ENCODE results near the gene PI4KB.
A peak's percentile ranks its signal among the peaks of the same experiment; 100 is the strongest.
"Not testable (repeated sequence)": the region's sequence is repeated elsewhere in the genome, so short reads cannot be mapped to it uniquely, and the experiment has no call there.

Gene PI4KB

DNA sequence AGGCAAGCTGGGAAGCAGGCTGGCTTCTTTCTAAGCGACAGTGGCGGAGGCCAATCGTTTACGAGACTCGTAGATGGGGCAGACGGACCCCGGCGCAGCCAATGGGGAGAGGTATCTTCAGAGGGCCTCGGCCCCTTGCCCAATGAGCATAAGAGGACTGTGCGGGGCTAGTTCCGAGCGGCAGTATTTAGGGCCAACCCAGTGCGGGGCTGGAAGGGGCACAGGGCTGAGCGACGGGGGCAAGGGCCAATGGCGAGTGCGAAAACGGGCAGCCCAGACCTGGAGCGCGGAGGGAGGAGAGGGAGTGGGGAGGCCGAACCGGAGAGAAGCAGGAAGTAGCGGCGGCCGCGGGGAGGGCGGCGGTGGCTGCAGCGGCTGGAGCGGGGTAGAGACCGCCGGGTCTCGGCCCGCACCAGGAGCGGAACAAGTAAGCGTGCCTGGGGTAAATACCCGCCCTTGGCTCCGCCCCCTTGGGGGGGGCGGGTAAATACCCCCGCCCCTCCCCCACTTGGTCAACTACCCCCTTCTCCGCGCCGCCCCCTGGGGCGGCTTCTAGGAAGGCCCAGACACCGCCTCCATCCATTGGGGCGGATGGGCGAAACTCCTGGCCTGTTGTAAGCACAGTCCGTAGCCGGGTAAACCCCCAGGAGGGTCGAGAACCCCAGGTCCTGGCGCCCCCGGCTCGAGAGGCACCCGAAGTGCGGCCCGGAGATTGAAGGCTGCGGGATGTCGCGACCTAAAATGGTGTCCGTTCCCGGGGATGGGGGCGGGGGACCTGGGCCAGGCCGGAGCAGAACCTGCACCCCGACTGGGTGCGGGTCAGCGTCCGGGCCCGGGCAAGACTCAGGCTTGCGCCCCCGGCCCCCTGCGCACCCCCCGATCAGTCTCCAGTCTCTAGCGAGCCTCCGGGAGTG lies 45.0 kb downstream of the PI4KB start, which contains the start of gene ZNF687:
ZNF687 (plus strand) TSS at position 331 of the 914 bp plus-strand sequence. CDS start 3,993 bp downstream, outside the sequence.
- peak; percentile 92 to 96 (median 96) for DNase-seq (ENCODE audit: low read depth in 3 of 3, low spot score in 1 of 3)

DNA sequence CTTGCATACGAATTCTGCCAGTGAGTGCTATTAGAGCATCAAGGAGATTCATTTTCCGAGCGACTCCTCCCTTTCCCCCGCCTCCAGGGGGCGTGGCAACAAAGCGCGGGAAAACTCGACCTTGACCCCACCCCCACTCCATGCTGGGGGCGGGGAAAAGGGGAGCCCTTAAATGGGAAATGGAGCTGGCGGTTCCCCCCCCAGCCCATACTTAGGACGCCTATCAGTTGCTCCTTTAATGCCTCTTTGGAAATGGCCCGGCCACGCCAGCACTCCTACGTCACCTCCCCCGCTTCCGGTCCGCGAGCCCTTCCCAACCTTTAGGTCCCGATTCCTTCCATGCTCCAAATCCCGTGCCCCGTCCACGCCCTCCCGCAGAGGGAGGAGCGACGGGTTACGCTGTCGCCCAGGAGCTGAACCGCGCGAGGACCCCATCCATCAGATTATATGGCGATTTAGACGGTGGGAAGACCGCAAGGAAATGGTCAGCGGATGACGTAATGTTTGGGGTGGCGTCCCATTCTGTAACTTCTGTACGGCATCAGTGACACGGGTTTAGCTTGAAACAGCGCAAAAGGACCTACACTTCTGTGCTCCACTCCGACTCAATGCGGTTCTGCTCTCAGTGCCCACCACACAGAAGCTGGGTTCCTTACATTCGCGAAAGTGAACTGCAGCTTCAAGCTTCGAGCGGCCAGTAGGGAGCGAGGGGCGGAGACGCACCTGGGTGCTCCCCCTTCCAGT lies 45.8 kb downstream of the PI4KB start:
- peak; percentile 83 to 95 (median 95) for DNase-seq (ENCODE audit: low read depth in 3 of 3, low spot score in 1 of 3)

DNA sequence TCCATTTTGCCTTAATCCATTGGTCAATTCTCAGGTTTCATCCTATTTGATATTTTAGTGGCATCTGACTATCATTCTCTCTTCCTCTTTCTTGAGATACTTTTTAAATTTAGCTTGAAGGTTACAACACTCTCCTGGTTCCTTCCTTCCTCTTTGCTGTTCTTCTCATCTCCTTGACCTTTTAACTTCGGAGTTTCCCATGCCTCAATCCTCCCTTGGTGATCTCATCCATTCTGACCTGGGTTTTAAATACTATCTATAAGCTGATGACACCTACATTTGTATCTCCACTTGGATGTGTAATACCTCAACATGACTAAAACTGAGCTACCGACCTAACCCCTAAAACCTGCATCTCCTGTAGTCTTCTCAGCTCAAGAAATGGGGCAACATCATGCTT lies 50.0 kb downstream of the PI4KB start:
- DNase-seq (ENCODE audit: low read depth in 3 of 3, low spot score in 1 of 3) = no peak

DNA sequence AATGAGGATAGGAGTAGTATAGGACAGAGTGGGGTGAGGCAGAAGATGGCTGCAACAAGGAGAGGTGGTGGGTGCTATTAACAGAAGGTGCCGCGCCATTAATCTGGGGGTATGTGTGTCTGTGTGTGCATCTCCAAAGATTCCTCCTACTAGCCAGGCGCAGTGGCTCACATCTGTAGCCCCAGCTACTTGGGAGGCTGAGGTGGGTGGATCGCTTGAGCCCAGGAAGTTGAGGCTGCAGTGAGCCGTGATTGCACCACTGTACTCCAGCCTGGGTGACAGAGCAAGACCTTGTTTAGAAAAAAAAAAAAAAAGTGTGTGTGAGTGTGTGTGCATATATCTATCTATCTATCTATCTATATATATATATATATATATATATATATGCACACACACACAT lies 51.9 kb downstream of the PI4KB start:
- DNase-seq (ENCODE audit: low read depth in 3 of 3, low spot score in 1 of 3) = not testable (repeated sequence)

DNA sequence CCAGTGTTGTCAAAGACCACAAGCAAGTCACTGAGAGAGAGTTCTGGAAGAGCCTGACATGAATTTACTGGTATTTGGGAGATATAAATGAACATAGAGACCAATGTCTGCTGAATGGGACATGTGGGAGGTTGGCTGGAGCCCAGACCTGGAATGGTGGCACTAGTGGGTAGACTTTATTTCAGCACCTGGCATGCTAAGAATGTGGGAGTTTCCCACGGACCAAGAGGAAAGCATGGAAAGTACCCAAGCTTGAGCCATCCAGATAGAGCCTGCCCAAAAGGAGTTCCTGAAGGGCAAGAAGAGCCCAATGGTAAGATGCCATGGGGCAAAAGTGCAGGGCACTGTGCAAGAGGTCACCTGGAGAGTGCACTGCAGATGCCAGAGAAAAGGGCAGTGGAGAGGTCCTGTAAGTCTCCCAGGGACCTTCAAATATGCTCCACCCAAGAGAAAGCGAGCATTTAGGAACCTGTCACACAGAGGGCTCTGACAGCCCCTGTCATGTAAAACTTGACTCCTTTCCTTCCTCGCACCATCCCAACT lies 53.2 kb downstream of the PI4KB start:
- DNase-seq (ENCODE audit: low read depth in 3 of 3, low spot score in 1 of 3) = no peak

DNA sequence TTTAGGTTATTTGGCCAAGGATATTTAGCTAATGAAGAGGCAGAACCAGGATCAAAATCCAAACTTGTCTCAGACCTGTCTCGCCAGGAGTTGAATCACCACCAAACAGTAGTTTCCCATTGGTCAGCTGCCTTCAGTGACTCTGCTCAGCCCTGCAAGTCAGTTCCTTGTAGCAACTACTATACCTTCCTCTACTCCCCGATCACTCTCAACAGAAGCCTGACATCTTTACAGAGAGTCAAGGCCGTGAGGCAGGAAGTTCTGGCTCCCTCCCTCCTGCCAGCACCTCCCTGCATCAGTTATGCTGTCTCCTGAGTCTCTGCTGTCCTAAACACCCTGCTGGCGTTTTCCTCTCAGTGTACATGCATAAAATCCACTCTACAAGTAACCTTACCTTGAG lies 59.5 kb downstream of the PI4KB start:
- DNase-seq (ENCODE audit: low read depth in 3 of 3, low spot score in 1 of 3) = no peak

DNA sequence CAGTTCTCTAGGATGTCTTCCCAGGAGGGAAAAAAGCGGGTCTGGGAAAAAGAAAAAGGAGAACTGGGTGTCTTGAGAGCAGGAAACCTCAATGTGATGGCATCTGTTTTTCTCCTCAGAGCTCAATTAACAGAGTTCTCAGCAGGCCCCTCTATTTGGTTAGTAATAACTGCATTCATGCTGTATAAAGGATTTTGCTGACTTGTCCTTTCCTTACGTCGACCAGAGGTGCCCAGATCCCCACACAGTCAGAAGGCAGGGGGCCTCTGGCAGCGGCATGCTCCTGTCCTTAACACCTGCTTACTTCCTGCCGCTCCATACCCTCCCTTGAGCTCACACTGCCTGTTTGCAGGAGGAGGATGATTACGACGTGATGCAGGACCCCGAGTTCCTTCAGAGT lies 60.4 kb downstream of the PI4KB start:
- no peak for DNase-seq (ENCODE audit: low read depth in 3 of 3, low spot score in 1 of 3)

DNA sequence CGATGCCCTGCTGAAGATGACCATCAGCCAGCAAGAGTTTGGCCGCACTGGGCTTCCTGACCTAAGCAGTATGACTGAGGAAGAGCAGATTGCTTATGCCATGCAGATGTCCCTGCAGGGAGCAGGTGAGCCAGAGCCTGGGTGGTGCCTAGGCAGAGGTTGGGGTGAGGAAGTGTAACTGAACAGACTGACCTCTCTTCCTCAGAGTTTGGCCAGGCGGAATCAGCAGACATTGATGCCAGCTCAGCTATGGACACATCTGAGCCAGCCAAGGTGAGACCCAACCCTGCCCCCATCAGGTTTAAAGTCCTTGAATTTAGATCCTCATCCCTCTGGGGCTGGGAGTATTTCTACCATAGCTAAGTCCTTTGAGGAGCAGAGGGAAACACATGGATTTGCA lies 60.9 kb downstream of the PI4KB start:
- no peak for DNase-seq (ENCODE audit: low read depth in 3 of 3, low spot score in 1 of 3)

DNA sequence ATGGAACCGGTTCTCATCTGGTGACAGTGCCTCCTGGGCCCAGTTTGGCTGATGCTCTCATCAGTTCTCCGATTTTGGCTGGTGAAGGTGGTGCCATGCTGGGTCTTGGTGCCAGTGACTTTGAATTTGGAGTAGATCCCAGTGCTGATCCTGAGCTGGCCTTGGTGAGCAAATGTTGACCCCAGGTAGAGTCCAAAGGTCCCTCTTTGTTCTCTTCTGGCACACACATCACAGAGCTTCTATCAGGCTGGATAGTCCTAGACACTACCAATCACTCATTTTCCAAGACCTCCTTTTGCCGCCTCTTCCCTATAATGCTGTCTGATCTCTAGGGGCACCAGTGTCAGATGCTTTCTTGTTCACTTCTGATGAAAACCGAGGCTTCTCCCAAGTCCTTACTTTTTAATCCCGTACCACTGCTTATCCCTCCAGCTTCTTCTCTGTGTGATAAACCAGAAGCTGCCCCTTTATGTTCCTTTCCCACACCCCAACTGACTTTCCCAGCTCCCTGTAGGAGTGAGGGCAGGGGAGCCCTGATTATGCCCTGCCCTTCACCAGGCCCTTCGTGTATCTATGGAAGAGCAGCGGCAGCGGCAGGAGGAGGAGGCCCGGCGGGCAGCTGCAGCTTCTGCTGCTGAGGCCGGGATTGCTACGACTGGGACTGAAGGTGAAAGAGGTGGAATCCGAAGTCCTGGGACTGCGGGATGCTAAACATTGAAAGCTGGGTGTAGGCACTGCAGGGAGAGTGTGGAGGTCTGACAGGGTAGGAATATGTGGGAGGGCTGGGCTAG lies 61.6 kb downstream of the PI4KB start:
- DNase-seq (ENCODE audit: low read depth in 3 of 3, low spot score in 1 of 3) = no peak

DNA sequence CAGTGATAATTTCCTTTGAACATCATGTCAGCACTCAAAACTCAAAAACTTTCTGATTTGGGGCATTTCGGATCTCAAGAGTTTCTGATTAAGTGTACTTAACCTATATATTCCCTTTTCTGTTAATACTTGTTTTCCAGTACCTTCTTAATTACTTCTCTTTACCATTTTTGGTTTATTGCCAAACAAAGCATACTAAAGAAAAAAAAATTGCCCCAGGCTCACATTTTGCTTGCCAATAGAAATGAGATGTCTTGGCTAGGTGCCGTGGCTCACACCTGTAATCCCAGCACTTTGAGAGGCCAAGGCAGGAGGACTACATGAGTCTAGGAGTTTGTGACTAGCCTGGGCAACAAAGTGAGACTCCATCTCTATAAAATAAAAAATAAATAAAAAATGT lies 67.9 kb downstream of the PI4KB start:
- DNase-seq (ENCODE audit: low read depth in 3 of 3, low spot score in 1 of 3) = no peak

DNA sequence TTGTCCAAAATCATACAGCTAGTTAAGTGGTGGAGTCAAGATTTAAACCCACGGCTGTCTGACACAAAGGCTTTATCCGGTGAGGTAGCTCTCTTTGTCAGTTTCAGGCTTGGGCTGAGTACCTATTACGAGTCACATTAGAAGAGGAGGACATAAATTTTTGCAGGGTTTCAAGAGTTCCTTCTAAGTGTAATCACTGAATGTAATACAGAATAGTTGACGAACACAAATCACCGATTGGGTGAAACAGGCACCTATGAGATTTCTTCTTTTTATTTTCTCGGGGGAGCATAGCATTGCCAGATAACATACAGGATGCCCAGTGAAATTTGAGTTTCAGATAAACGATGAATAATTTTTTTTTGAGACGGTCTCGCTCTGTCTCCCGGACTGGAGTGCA lies 71.8 kb downstream of the PI4KB start:
- DNase-seq (ENCODE audit: low read depth in 3 of 3, low spot score in 1 of 3) = no peak

DNA sequence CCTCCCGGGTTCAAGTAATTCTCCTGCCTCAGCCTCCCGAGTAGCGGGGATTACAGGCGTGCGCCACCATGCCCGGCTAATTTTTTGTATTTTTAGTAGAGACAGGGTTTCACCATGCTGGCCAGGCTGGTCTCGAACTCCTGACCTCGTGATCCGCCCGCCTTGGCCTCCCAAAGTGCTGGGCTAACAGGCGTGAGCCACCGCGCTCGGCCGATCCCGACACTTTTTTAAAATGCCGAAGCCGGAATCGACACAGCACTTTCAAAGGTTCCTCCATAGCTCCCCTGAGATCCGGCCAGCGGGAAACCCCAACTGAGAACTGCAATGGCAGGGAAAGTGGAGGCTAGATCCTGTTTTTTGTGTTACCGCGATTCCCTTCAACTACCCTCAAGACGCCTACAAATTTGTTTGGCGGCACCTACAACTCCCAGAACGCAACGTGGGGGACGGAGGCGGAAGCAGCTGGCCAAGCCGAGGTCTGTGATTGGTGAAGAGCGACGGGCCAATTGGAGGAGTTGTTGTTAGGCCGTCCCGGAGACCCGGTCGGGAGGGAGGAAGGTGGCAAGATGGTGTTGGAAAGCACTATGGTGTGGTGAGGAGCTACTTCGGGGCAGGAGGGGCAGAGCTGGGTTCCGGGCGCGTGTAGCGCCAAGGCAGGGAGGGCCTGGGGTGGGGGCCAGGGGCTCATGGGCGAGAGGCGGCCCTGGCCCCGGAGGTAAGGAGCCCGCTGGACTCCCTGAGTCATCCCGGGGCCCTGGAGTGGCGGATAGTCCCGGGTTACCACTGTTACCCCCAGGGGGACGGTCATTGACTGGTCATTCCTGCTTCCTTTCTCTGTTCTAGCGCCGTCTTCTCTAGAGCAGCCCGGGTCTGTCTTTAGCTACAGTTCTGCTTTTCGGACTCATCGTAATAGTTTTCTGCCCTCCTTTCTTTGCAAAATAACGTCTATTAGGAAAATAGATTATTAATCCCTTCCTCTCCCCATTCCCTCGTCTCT lies 72.7 kb downstream of the PI4KB start, which contains the start of gene PSMD4:
PSMD4 (plus strand) TSS at position 518 of the 997 bp plus-strand sequence; CDS start at position 567, 49 bp downstream.
- DNase-seq (ENCODE audit: low read depth in 3 of 3, low spot score in 1 of 3) = peak; percentile 84 to 86 (median 84)

DNA sequence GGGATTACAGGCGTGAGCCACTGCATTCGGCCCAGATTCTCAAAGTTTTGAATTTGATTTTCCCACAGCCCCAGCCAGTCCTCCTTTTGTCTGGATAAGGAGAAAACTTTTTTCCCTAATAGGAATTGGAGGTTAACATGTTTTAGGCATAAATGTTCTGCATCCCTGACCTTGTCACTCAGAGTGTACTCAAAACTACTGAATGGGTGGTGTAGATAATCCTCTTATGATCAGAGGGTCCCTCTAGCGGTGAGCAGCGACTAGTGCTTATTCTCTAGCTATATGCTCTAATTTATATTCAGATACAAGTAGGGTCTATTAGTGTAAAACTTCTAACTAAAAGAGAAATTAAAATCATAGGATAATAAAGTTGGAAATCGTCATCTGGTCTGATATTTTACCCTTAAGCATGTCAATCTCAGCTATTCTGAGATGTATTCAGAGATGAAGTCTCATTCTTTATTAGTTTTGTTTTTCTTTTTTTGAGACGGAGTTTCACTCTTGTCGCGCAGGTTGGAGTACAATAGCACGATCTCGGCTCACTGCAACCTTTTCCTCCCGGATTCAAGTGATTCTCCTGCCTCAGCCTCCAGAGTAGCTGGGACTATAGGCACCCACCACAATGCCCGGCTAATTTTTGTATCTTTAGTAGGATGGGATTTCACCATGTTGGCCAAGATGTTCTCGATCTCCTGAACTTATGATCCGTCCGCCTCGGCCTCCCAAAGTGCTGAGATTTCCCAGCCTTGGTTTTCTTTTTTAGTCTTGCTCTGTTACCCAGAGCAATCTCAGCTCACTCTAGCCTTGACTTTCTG lies 75.4 kb downstream of the PI4KB start:
- DNase-seq (ENCODE audit: low read depth in 3 of 3, low spot score in 1 of 3) = peak; percentile 20 to 38 (median 21)

DNA sequence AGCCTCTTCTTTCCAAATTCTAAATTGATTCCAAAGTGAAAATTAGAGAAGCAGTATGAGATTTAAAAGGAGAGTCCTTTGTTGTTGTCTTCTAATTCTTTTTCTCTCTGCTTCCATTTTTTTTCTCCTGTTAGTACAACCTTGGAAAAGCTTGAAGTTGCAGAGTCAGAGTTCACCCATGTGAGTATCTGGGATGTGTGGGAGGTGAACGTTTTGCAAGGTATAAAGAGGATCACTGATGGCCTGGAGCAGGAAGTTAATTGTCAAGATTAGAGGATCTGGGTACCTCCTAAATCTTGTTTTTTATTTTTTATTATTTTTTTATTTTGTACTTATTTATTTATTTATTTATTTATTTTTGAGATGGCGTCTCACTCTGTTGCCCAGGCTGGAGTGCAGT lies 80.4 kb downstream of the PI4KB start:
- DNase-seq (ENCODE audit: low read depth in 3 of 3, low spot score in 1 of 3) = no peak

DNA sequence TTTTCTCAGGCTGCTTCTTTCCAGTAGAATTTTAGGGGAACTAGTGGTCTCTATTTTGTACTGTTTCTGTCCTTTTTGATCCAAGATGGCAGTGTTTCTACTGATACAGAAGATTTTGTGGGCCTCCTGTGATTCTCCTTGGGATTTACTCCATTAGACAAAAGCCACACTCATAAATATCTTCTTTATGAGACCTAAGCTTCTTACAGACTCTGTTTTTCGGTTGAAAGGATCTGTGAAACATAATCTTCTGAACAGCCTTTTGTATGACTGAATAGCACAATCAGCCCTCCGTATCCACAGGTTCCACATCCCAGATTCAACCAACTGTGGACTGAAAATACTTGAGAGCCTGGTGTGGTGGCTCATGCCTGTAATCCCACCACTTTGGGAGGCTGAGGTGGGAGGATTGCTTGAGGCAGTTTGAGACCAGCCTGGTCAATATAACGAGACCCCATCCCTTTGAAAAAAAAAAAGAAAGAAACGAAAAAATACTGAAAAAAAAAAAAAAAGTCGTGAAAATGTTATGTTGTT lies 83.5 kb downstream of the PI4KB start:
- no peak for DNase-seq (ENCODE audit: low read depth in 3 of 3, low spot score in 1 of 3)

DNA sequence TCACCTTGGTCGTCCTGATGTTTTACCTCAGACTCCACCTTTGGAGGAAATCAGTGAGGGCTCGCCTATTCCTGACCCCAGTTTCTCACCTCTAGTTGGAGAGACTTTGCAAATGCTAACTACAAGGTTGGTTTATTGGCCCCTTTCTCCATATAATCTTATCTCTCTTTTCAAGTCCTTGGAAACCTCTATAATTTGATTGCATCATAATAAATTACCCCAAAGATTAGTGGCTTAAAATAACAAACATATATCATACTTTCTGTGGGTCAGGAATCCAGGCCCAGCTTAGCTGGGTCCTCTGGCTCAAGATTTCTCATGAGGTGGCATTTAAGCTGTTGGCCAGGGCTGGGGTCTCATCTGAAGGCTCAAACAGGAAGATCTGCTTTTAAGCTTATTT lies 84.8 kb downstream of the PI4KB start:
- DNase-seq (ENCODE audit: low read depth in 3 of 3, low spot score in 1 of 3) = no peak

Measured in stimulated activated CD4-positive, alpha-beta T cell treated with anti-CD3 and anti-CD28 coated beads, TNF-alpha, amount 100 ng/mL, for 1 hour (primary cell).